HEK293T (cell line): Measurements from ENCODE around the gene CERS1.
"Not testable (repeated sequence)": the region's sequence is repeated elsewhere in the genome, so short reads cannot be mapped to it uniquely, and the experiment has no call there.

Source experiments
- CTCF ChIA-PET: fragments of 350-600 bp; formaldehyde crosslinking; extraction: SDS; loops from one replicate; lab custom pipeline; 2021; ENCODE audit warnings: antibody characterized with exemption, inconsistent platforms; lab: Yijun Ruan, JAX
- POLR2A ChIA-PET: fragments of 350-600 bp; formaldehyde crosslinking; extraction: SDS; loops from one replicate; lab custom pipeline; 2020; ENCODE audit warnings: antibody characterized with exemption, inconsistent platforms; lab: Yijun Ruan, JAX
- DNase-seq: peaks from one replicate; pipeline ENCODE4 v3.0.0; 2012; ENCODE audit warnings: mixed read lengths; ENCODE audit errors: extremely low spot score
- ARNT ChIP-seq: fragments of 450-650 bp; IDR thresholded peaks from 2 replicates; pipeline ENCODE4 v1.6.1; 2017; ENCODE audit warnings: mild to moderate bottlenecking
- BHLHE40 ChIP-seq: fragments of 450-650 bp; IDR thresholded peaks from 2 replicates; pipeline ENCODE4 v1.6.1; 2016; ENCODE audit warnings: mild to moderate bottlenecking, moderate library complexity, borderline replicate concordance
- CTBP1 ChIP-seq: fragments of 450-650 bp; IDR thresholded peaks from 2 replicates; pipeline ENCODE4 v1.6.1; 2016; ENCODE audit warnings: borderline replicate concordance
- ELF4 ChIP-seq: fragments of 450-650 bp; IDR thresholded peaks from 2 replicates; pipeline ENCODE4 v1.6.1; 2017; ENCODE audit warnings: antibody characterized with exemption
- FOXK2 ChIP-seq: fragments of 450-650 bp; IDR thresholded peaks from 2 replicates; pipeline ENCODE4 v1.6.1; 2016; ENCODE audit warnings: mild to moderate bottlenecking
- FOXM1 ChIP-seq: fragments of 450-650 bp; IDR thresholded peaks from 2 replicates; pipeline ENCODE4 v1.6.1; 2017; ENCODE audit warnings: mild to moderate bottlenecking, borderline replicate concordance
- HDGF ChIP-seq: fragments of 450-650 bp; IDR thresholded peaks from 2 replicates; pipeline ENCODE4 v1.6.1; 2017; ENCODE audit warnings: antibody characterized with exemption, borderline replicate concordance
- L3MBTL2 ChIP-seq: fragments of 450-650 bp; conservative IDR thresholded peaks from 2 replicates; pipeline ENCODE4 v1.6.1; 2016; ENCODE audit warnings: mild to moderate bottlenecking
- LEF1 ChIP-seq: fragments of 450-650 bp; IDR thresholded peaks from 2 replicates; pipeline ENCODE4 v1.6.1; 2017; ENCODE audit warnings: mild to moderate bottlenecking, borderline replicate concordance
- NFRKB ChIP-seq: fragments of 450-650 bp; IDR thresholded peaks from 2 replicates; pipeline ENCODE4 v1.6.1; 2016; ENCODE audit warnings: mild to moderate bottlenecking, moderate library complexity
- PKNOX1 ChIP-seq: fragments of 450-650 bp; IDR thresholded peaks from 2 replicates; pipeline ENCODE4 v1.6.1; 2016
- SP1 ChIP-seq: fragments of 450-650 bp; IDR thresholded peaks from 2 replicates; pipeline ENCODE4 v1.6.1; 2017
- SUZ12 ChIP-seq: fragments of 450-650 bp; IDR thresholded peaks from 2 replicates; pipeline ENCODE4 v1.6.1; 2016; ENCODE audit warnings: mild to moderate bottlenecking
- TARDBP ChIP-seq: fragments of 450-650 bp; IDR thresholded peaks from 2 replicates; pipeline ENCODE4 v1.6.1; 2016
- ZNF384 ChIP-seq: fragments of 450-650 bp; IDR thresholded peaks from 2 replicates; pipeline ENCODE4 v1.6.1; 2016

Gene CERS1

GRCh38 chr19:18919086-18919899, 23.3 kb upstream of the CERS1 start, which contains the start of the genes COPE and DDX49:
Gene COPE (minus strand): TSS chr19:18919387. CDS start chr19:18919348, 39 bp downstream.
Gene DDX49 (plus strand): TSS chr19:18919715. CDS start chr19:18919742, 27 bp downstream.
- ChIA-PET POLR2A (interaction anchor here (0.7 to 1.8 kb wide), 14 partner anchors 9 to 502 kb away, joined by 3 to 9 read pairs (median 4); partner anchors contain the start of genes CERS1 and UPF1), CTCF (interaction anchor here (0.6 to 1.1 kb wide), 5 partner anchors 10 to 338 kb away, joined by 3 to 6 read pairs (median 3); no protein-coding TSS in a partner anchor)
- TF ChIP-seq ZNF384 (no peak), CTBP1 (no peak), SP1 (no peak), ARNT (no peak), BHLHE40 (no peak), PKNOX1 (peak; percentile 99), FOXM1 (no peak), ELF4 (peak; percentile 95; the same call in 1 of the 2 replicates), L3MBTL2 (peak; percentile 78)
- DNase-seq: peak; percentile 97

GRCh38 chr19:18917593-18917992, 21.6 kb upstream of the CERS1 start:
- CTCF ChIA-PET, POLR2A ChIA-PET: not testable (repeated sequence)

GRCh38 chr19:18915639-18916038, 19.7 kb upstream of the CERS1 start:
- CTCF ChIA-PET: interaction anchor here (1.8 kb wide), 1 partner anchor 20 kb away, joined by 7 read pairs; the partner anchor contains the start of gene CERS1
- no peak for DNase-seq
- TF ChIP-seq HDGF: no peak
- TF ChIP-seq BHLHE40: no peak
- no peak for TF ChIP-seq SUZ12
- no peak for TF ChIP-seq PKNOX1
- TF ChIP-seq ARNT: no peak
- POLR2A ChIA-PET: interaction anchor here (1.0 to 1.4 kb wide), 2 partner anchors 13 to 17 kb away, joined by 3 read pairs; no protein-coding TSS in a partner anchor

More at GRCh38 chr19:18917593-18917992, 21.6 kb upstream of the CERS1 start:
- DNase-seq: not testable (repeated sequence)

- no peak for DNase-seq
- POLR2A ChIA-PET: interaction anchor here (0.8 kb wide), 1 partner anchor 16 kb away, joined by 3 read pairs; no protein-coding TSS in a partner anchor
- CTCF ChIA-PET: no interaction called here
- TF ChIP-seq FOXK2: no peak
- TF ChIP-seq FOXM1: no peak
- no peak for TF ChIP-seq NFRKB
- no peak for TF ChIP-seq L3MBTL2
- no peak for TF ChIP-seq HDGF
Measured at GRCh38 chr19:18913466-18913865, 17.5 kb upstream of the CERS1 start.

GRCh38 chr19:18912933-18913332, 17.0 kb upstream of the CERS1 start:
- TF ChIP-seq CTBP1 (no peak), HDGF (no peak), SP1 (no peak), LEF1 (no peak), BHLHE40 (no peak), NFRKB (no peak), L3MBTL2 (no peak)
- ChIA-PET POLR2A (no interaction called here), CTCF (no interaction called here)
- no peak for DNase-seq

GRCh38 chr19:18910801-18911436, 15.0 kb upstream of the CERS1 start:
- TF ChIP-seq PKNOX1 (no peak), HDGF (no peak), TARDBP (no peak), L3MBTL2 (no peak), ZNF384 (no peak), CTBP1 (no peak), LEF1 (no peak), FOXK2 (no peak), FOXM1 (no peak)
- CTCF ChIA-PET: no interaction called here
- no peak for DNase-seq
- POLR2A ChIA-PET: no interaction called here
